CD14-positive monocyte (primary cell): ENCODE data around the gene FBH1. TPM values are rescaled to one million over a fixed set of nuclear protein-coding genes. Genes with fewer than 3 reads are reported as not detected.

Experiments
- DNase-seq, 3 donors: peaks; one replicate each; pipeline ENCODE4 v3.0.0-alpha.2; 2011 to 2022
- H2AFZ ChIP-seq: 2 replicates; pipeline ENCODE4 v1.6.0; 2012; ENCODE audit warnings: mild to moderate bottlenecking, low read depth, low read length, inconsistent platforms; ENCODE audit not compliant: insufficient read depth, poor library complexity, severe bottlenecking
- H3K27ac ChIP-seq, 2 donors: 1 replicate in 1 of 2; 2 replicates in 1 of 2; pipeline ENCODE4 v1.5.1; 2012 to 2013; ENCODE audit warnings: low read length in 2 of 2, control low read depth in 1 of 2, inconsistent platforms in 1 of 2, low read depth in 1 of 2, mild to moderate bottlenecking in 1 of 2
- H3K27me3 ChIP-seq, 2 donors: one replicate each; pipeline versions ENCODE4 v1.6.0 to v1.6.1; 2011 to 2013; ENCODE audit warnings: low read length in 2 of 2; ENCODE audit not compliant: control insufficient read depth in 2 of 2, insufficient read depth in 2 of 2
- H3K36me3 ChIP-seq, 2 donors: replicated peaks in 1 of 2; 1 replicate in 1 of 2; 2 replicates in 1 of 2; pipeline versions ENCODE4 v1.5.1 to v1.6.1; 2012 to 2013; ENCODE audit warnings: low read length in 2 of 2, control low read depth in 1 of 2, inconsistent platforms in 1 of 2, mild to moderate bottlenecking in 1 of 2; ENCODE audit not compliant: insufficient read depth in 2 of 2, control insufficient read depth in 1 of 2
- H3K4me1 ChIP-seq, 2 donors: 1 replicate in 1 of 2; 2 replicates in 1 of 2; pipeline versions ENCODE4 v1.5.1 to v1.6.1; 2012 to 2013; ENCODE audit warnings: low read length in 2 of 2, control low read depth in 1 of 2, inconsistent platforms in 1 of 2, mild to moderate bottlenecking in 1 of 2, moderate library complexity in 1 of 2; ENCODE audit not compliant: insufficient read depth in 2 of 2, control insufficient read depth in 1 of 2
- H3K4me2 ChIP-seq: replicated peaks from 2 replicates; pipeline ENCODE3; 2012; ENCODE audit warnings: low read length, moderate library complexity, mild to moderate bottlenecking; ENCODE audit not compliant: poor library complexity, severe bottlenecking; ENCODE audit errors: extremely low read depth
- H3K4me3 ChIP-seq, 3 experiments: fragments of 200-600 bp in 1 of 3; sonication (generic) in 1 of 3; replicated peaks in 1 of 3; 1 replicate in 2 of 3; 2 replicates in 1 of 3; pipeline ENCODE4 v1.5.1; 2011 to 2013; ENCODE audit warnings: low read length in 3 of 3, mild to moderate bottlenecking in 3 of 3, control low read depth in 2 of 3, low read depth in 2 of 3, inconsistent platforms in 1 of 3, moderate library complexity in 1 of 3
- H3K79me2 ChIP-seq: 2 replicates; pipeline ENCODE4 v1.6.0; 2012; ENCODE audit warnings: mild to moderate bottlenecking, control low read depth, inconsistent platforms, low read length, moderate library complexity; ENCODE audit not compliant: insufficient read depth
- H3K9ac ChIP-seq: 2 replicates; pipeline ENCODE4 v1.6.0; 2017; ENCODE audit warnings: low read length, mild to moderate bottlenecking; ENCODE audit not compliant: insufficient read depth, poor library complexity, severe bottlenecking
- H3K9me3 ChIP-seq, 2 donors: replicated peaks in 1 of 2; 1 replicate in 1 of 2; 2 replicates in 1 of 2; pipeline versions ENCODE4 v1.5.1 to v1.6.1; 2012 to 2013; ENCODE audit warnings: low read length in 2 of 2, control low read depth in 1 of 2; ENCODE audit not compliant: control insufficient read depth in 1 of 2, insufficient read depth in 1 of 2
- H4K20me1 ChIP-seq: 2 replicates; pipeline ENCODE4 v1.6.0; 2012; ENCODE audit warnings: mild to moderate bottlenecking, low read length, control low read depth, moderate library complexity; ENCODE audit not compliant: insufficient read depth
- H3K27ac Mint-ChIP-seq, 7 donors: one replicate each; pipeline ENCODE4 v1.8.0; 2020; ENCODE audit warnings: mild to moderate bottlenecking in 7 of 7, mixed read lengths in 7 of 7, moderate library complexity in 6 of 7, inconsistent platforms in 2 of 7
- H3K27me3 Mint-ChIP-seq, 3 donors: one replicate each; pipeline ENCODE4 v1.8.0; 2021 to 2022; ENCODE audit warnings: low read depth in 3 of 3, mild to moderate bottlenecking in 3 of 3, mixed read lengths in 3 of 3, moderate library complexity in 3 of 3, inconsistent platforms in 1 of 3
- H3K36me3 Mint-ChIP-seq, 2 donors: one replicate each; pipeline ENCODE4 v1.8.0; 2020; ENCODE audit warnings: mixed read lengths in 2 of 2, inconsistent platforms in 1 of 2, mild to moderate bottlenecking in 1 of 2
- H3K4me1 Mint-ChIP-seq: one replicate; pipeline ENCODE4 v1.8.0; 2020; ENCODE audit warnings: mild to moderate bottlenecking, mixed read lengths
- H3K4me3 Mint-ChIP-seq, 2 donors: one replicate each; pipeline ENCODE4 v1.8.0; 2020; ENCODE audit warnings: mild to moderate bottlenecking in 2 of 2, mixed read lengths in 2 of 2, moderate library complexity in 1 of 2
- H3K9me3 Mint-ChIP-seq, 7 donors: one replicate each; pipeline ENCODE4 v1.8.0; 2020 to 2022; ENCODE audit warnings: mixed read lengths in 7 of 7, mild to moderate bottlenecking in 6 of 7, moderate library complexity in 6 of 7, inconsistent platforms in 2 of 7
- CTCF ChIP-seq: fragments of 200-600 bp; IDR thresholded peaks from one replicate; pipeline ENCODE4 v1.8.0; 2022; ENCODE audit warnings: antibody characterized with exemption, mild to moderate bottlenecking
- WGBS: methylation state at CpG from one replicate; pipeline ENCODE4 v1.1.5; 2013; ENCODE audit warnings: missing lambda C conversion rate; ENCODE audit not compliant: insufficient coverage; 5-methylcytosine and 5-hydroxymethylcytosine counted together
- intact Hi-C, 2 donors: fragments of 100-400 bp; cut with micrococcal nuclease; formaldehyde crosslinking; loops; one replicate each; pipeline versions ENCODE4 v1.15.0 to v1.15.1; 2023
- polyA plus RNA-seq, 3 donors: library from polyadenylated mRNA; depleted of rRNA in 1 of 3; unstranded in 2 of 3; stranded (reverse) in 1 of 3; fragments of 300-500 nt in 2 of 3; fragments of >200 nt in 1 of 3; fragmentation: Illumina TruSeq in 2 of 3; gene quantifications; 1 replicate in 2 of 3; 2 replicates in 1 of 3; pipeline ENCODE4 v1.2.3, GENCODE V29; 2012 to 2021

Gene FBH1
- polyA plus RNA-seq, 3 donors = 33.9 to 73.3 (median 48.3) TPM

GRCh38 chr10:5917305-5917704, 27.3 kb downstream of the FBH1 start:
- WGBS = 97% methylated on average over 8 of the region's 13 CpGs
- H3K9me3 ChIP-seq = no peaks in the 10 kb centered on the region
- peak overlapping the region in 1 of 2 donors; percentile 41 for H3K27ac ChIP-seq
- no peaks in the 10 kb centered on the region for H3K4me1 ChIP-seq
- Mint-ChIP-seq H3K27me3 (no peaks in the 10 kb centered on the region), H3K36me3 (peaks cover 87 to 95% of the 10 kb centered on the region in 2 donors), H3K4me1 (no peaks in the 10 kb centered on the region), H3K4me3 (no peak overlapping the region), H3K27ac (peak overlapping the region in 1 of 7 donors; percentile 45), H3K9me3 (no peaks in the 10 kb centered on the region)
- intact Hi-C loops = no loop called here
- TF ChIP-seq CTCF = no peak
- H3K4me3 ChIP-seq = no peak overlapping the region
- no peak overlapping the region for H2AFZ ChIP-seq
- H3K4me2 ChIP-seq = no peak overlapping the region
- no peaks in the 10 kb centered on the region for H4K20me1 ChIP-seq
- no peaks in the 10 kb centered on the region for H3K79me2 ChIP-seq
- peaks cover 94 to 99% of the 10 kb centered on the region in 2 donors for H3K36me3 ChIP-seq
- DNase-seq = no peak
- no peak overlapping the region for H3K9ac ChIP-seq
- H3K27me3 ChIP-seq = no peaks in the 10 kb centered on the region

- Histone ChIP-seq H3K79me2 (no peaks in the 10 kb centered on the region), H3K27ac (no peak overlapping the region), H3K4me2 (no peak overlapping the region), H3K4me3 (no peak overlapping the region), H3K9ac (no peak overlapping the region), H3K36me3 (peaks cover 93 to 99% of the 10 kb centered on the region in 2 donors), H3K4me1 (no peaks in the 10 kb centered on the region), H4K20me1 (no peaks in the 10 kb centered on the region), H3K27me3 (no peaks in the 10 kb centered on the region), H3K9me3 (no peaks in the 10 kb centered on the region), H2AFZ (no peak overlapping the region)
- Mint-ChIP-seq H3K9me3 (no peaks in the 10 kb centered on the region), H3K4me1 (no peaks in the 10 kb centered on the region), H3K36me3 (peaks cover 88 to 97% of the 10 kb centered on the region in 2 donors), H3K27me3 (no peaks in the 10 kb centered on the region), H3K4me3 (no peak overlapping the region), H3K27ac (no peak overlapping the region)
- no peak for DNase-seq
- intact Hi-C loops = no loop called here
- 100% methylated on average over 1 of the region's 4 CpGs for WGBS
- TF ChIP-seq CTCF = no peak
Observed at GRCh38 chr10:5918763-5919162, 28.7 kb downstream of the FBH1 start.
